ENCODE results near the gene CFDP1. TPM values are rescaled to one million over a fixed set of nuclear protein-coding genes. Genes with fewer than 3 reads are reported as not detected.

The CFDP1 gene
- total RNA-seq (2022; extraction: Qiagen RNA extraction; ENCODE audit: low read depth), result 55.6 to 88.5 TPM (median 63.8 TPM) in 5 replicates

DNA sequence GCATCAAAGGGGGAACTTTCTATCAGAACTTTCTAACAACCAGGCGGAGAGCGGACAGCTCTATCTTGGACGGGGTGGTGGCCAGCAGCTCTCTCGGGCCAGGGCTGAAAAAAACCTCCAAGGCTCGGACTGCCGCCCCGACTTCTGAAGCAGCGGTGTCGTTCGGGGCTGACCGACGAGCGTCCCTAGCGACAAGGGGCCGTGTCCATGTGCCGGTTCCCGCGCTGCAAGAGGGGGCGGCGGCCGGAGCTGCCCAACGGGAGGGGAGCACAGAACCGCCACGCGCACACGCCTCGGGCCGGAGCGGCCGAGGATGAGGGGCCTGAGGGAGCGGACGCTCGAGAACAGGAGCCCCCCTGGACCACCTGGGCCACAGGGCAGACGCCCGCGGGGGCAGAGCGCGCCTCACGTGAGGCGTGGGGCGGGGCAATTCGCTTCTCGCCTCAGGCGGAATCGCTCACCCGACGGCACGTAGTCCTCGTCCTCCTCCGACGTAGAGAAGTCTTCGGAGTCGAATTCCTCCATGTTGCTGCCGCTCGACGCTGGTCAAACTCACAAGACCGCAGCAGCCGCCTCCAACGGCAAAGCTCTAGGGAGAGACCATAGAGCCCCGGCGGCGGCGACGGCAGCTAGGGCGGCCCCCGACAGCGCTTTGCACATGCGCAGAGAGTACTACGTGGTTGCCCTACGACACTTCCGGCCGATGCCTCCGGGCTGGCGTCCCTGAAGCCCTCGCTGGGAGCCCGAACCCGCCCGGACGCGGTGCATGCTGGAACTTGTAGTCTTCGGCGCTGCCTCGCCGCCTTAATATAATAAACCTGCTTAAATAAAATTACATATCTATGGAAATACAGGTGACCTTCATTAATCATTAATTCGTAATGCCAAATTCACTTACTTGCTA lies at the start of gene CFDP1:
CFDP1 (minus strand) TSS at position 676 of the 904 bp plus-strand sequence; CDS start at position 525, 151 bp downstream.

GRCh38 chr16:75464122-75464918 lies 31.0 kb upstream of the CFDP1 start, which contains the start of gene TMEM170A:
Gene TMEM170A, minus strand, starts transcription at chr16:75464689. Its CDS starts 89 bp downstream, at chr16:75464600.

DNA sequence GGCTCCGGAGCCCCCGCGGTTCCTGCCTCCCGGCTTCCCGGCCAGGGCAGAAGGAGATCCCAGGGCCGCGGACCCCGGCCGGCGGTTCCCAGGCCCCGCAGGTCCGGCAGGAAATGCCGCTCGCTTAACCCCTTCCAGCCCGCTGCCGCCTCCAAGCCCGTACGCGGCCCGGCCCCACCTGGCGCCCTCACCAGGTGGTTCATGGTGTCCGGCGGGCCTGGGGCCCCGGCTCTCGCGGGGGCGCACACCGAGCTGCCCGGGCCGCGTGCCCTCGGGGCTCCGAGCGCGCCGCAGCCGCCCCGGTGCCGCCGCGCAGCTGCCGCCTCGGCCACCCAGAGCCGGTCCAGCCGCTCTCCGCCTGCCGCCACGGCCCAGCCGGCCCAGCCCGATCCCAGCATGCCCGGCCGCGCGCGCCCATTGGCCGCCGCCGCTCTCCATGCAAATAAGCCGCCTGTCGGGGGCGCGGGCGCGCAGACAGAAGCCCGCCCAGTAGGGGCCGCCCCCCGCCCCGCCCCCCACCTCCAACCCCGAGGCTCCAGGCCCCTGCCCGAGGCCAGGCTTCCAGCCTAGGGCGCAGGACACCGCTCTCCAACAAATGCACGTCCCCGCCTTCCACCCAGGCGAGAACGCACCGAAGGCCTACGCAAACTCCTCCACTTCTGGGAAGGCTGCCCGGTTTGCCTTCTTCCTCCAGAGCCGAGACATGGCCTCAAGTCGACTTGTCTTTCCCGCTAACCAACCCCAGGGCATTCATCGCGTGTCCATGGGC lies 181.8 kb downstream of the CFDP1 start, which contains the start of gene BCAR1:
BCAR1 (minus strand) TSS at position 345 of the 769 bp plus-strand sequence; CDS start at position 203, 142 bp downstream.

Other genes starting within 250 kb of the CFDP1 start
- gene CTRB2, start 226.3 kb downstream of the CFDP1 start, total RNA-seq (2022; extraction: Qiagen RNA extraction; ENCODE audit: low read depth), result not detected in 5 replicates
- not detected in 5 replicates for gene CTRB1, start 214.5 kb downstream of the CFDP1 start, total RNA-seq (2022; extraction: Qiagen RNA extraction; ENCODE audit: low read depth)
- gene BCAR1, start 181.9 kb downstream of the CFDP1 start, total RNA-seq (2022; extraction: Qiagen RNA extraction; ENCODE audit: low read depth), result 48.1 to 121 TPM (median 108 TPM) in 5 replicates
- 10.7 to 17.8 TPM (median 14.9 TPM) in 5 replicates for gene TMEM170A, start 31.2 kb upstream of the CFDP1 start, total RNA-seq (2022; extraction: Qiagen RNA extraction; ENCODE audit: low read depth)
- gene CHST6, start 61.9 kb upstream of the CFDP1 start, total RNA-seq (2022; extraction: Qiagen RNA extraction; ENCODE audit: low read depth), result 0.13 to 0.22 TPM (median 0.15 TPM) in 4 of 5 replicates, not detected in the other
- 0.08 TPM in 1 of 5 replicates, not detected in the others for gene CHST5, start 102.6 kb upstream of the CFDP1 start, total RNA-seq (2022; extraction: Qiagen RNA extraction; ENCODE audit: low read depth)
- 7.1 to 10.3 TPM (median 8.8 TPM) in 5 replicates for gene TMEM231, start 122.7 kb upstream of the CFDP1 start, total RNA-seq (2022; extraction: Qiagen RNA extraction; ENCODE audit: low read depth)
- 78.4 to 100 TPM (median 93.8 TPM) in 5 replicates for gene GABARAPL2, start 132.9 kb upstream of the CFDP1 start, total RNA-seq (2022; extraction: Qiagen RNA extraction; ENCODE audit: low read depth)
- 25.9 to 39.9 TPM (median 38.3 TPM) in 5 replicates for gene ADAT1, start 189.8 kb upstream of the CFDP1 start, total RNA-seq (2022; extraction: Qiagen RNA extraction; ENCODE audit: low read depth)
- 158 to 171 TPM (median 168 TPM) in 5 replicates for gene KARS1, start 214.2 kb upstream of the CFDP1 start, total RNA-seq (2022; extraction: Qiagen RNA extraction; ENCODE audit: low read depth)
- gene TERF2IP, start 214.3 kb upstream of the CFDP1 start, total RNA-seq (2022; extraction: Qiagen RNA extraction; ENCODE audit: low read depth), result 42.2 to 49.4 TPM (median 44.0 TPM) in 5 replicates
- gene CPHXL2, start 243.5 kb upstream of the CFDP1 start, total RNA-seq (2022; extraction: Qiagen RNA extraction; ENCODE audit: low read depth), result not detected in 5 replicates